Erythroblast (primary cell): ENCODE measurements around the gene INPP4B.

Experiments used
- GATA1 ChIP-seq: IDR thresholded peaks from 2 replicates; pipeline ENCODE4 v1.6.1; 2011; ENCODE audit warnings: low read depth, mild to moderate bottlenecking, control low read depth, low read length, moderate library complexity
- POLR2A ChIP-seq: IDR thresholded peaks from 2 replicates; pipeline ENCODE4 v1.6.1; 2011; ENCODE audit warnings: mild to moderate bottlenecking, low read length

- TF ChIP-seq POLR2A, result no peak
- TF ChIP-seq GATA1, result no peak
Observed at GRCh38 chr4:142600952-142601351, 245.1 kb downstream of the INPP4B start.
